K562 (cell line): ENCODE measurements around the gene ARMC12.

ENCODE experiments used
- CREM ChIP-seq: IDR thresholded peaks from 2 replicates; pipeline ENCODE4 v1.6.1; 2014; ENCODE audit warnings: antibody characterized with exemption, low read depth
- HDAC8 ChIP-seq: fragments of 450-650 bp; IDR thresholded peaks from 2 replicates; pipeline ENCODE4 v1.6.1; 2016; ENCODE audit warnings: mild to moderate bottlenecking, missing genetic modification characterization, moderate library complexity, missing compliant biosample characterization
- IFI16 ChIP-seq: fragments of 250-450 bp; sonication (Bioruptor Pico); IDR thresholded peaks from 2 replicates; pipeline ENCODE4 v2.1.2; 2022; ENCODE audit warnings: mild to moderate bottlenecking, inconsistent platforms
- PML ChIP-seq: IDR thresholded peaks from 2 replicates; pipeline ENCODE4 v1.6.1; 2012; ENCODE audit warnings: low read length, inconsistent platforms
- POLR2AphosphoS2 ChIP-seq: IDR thresholded peaks from 2 replicates; pipeline ENCODE4 v1.6.1; 2012; ENCODE audit warnings: low read length, improper control_type of control experiment
- TARDBP ChIP-seq: fragments of 450-650 bp; IDR thresholded peaks from 2 replicates; pipeline ENCODE4 v1.6.1; 2016
- YY1 ChIP-seq, 3 experiments: IDR thresholded peaks; 2 replicates each; pipeline ENCODE4 v1.6.1; 2011; ENCODE audit warnings: low read length in 2 of 3, mild to moderate bottlenecking in 2 of 3, moderate library complexity in 2 of 3, borderline replicate concordance in 1 of 3, control low read depth in 1 of 3, low read depth in 1 of 3; ENCODE audit not compliant: insufficient read depth in 3 of 3, insufficient replicate concordance in 2 of 3, control insufficient read depth in 1 of 3, insufficient read length in 1 of 3; ENCODE audit errors: extremely low read depth in 1 of 3
- ZFP1 ChIP-seq: fragments of 450-650 bp; formaldehyde crosslinking; IDR thresholded peaks from 2 replicates; pipeline ENCODE4 v1.4.0; 2020; ENCODE audit warnings: mild to moderate bottlenecking, mixed read lengths
- TF ChIP-seq, protein P1 (sequence below), 3 experiments: IDR thresholded peaks in 2 of 3; conservative IDR thresholded peaks in 1 of 3; 2 replicates each; pipeline ENCODE4 v1.5.1; 2011 to 2012; ENCODE audit warnings: low read length in 3 of 3, mild to moderate bottlenecking in 3 of 3, control low read depth in 2 of 3, improper control_type of control experiment in 1 of 3, inconsistent platforms in 1 of 3, low read depth in 1 of 3, mixed read lengths in 1 of 3, moderate library complexity in 1 of 3; ENCODE audit not compliant: insufficient read depth in 2 of 3
- TF ChIP-seq, protein P2 (sequence below): sonication (generic); formaldehyde crosslinking; IDR thresholded peaks from 2 replicates; pipeline ENCODE4 v1.8.0; 2022; ENCODE audit warnings: missing genetic modification reagents, mild to moderate bottlenecking, borderline replicate concordance

- TF ChIP-seq YY1 (IDR thresholded peaks at IDR 0.05; ENCODE audit: borderline replicate concordance in 1 of 3, control insufficient read depth in 1 of 3, extremely low read depth in 1 of 3, insufficient read depth in 3 of 3, insufficient read length in 1 of 3, insufficient replicate concordance in 2 of 3, low read depth in 1 of 3, low read length in 2 of 3) = no peak
- TF ChIP-seq POLR2AphosphoS2 = no peak
- TF ChIP-seq IFI16 (CRISPR knock-in tag) = no peak
- TF ChIP-seq PML = no peak
- no peak for TF ChIP-seq CREM
- TF ChIP-seq HDAC8 (tag) = no peak
- TF ChIP-seq ZFP1 (CRISPR knock-in tag) = no peak
- no peak for TF ChIP-seq TARDBP
- TF ChIP-seq, protein P1, sequence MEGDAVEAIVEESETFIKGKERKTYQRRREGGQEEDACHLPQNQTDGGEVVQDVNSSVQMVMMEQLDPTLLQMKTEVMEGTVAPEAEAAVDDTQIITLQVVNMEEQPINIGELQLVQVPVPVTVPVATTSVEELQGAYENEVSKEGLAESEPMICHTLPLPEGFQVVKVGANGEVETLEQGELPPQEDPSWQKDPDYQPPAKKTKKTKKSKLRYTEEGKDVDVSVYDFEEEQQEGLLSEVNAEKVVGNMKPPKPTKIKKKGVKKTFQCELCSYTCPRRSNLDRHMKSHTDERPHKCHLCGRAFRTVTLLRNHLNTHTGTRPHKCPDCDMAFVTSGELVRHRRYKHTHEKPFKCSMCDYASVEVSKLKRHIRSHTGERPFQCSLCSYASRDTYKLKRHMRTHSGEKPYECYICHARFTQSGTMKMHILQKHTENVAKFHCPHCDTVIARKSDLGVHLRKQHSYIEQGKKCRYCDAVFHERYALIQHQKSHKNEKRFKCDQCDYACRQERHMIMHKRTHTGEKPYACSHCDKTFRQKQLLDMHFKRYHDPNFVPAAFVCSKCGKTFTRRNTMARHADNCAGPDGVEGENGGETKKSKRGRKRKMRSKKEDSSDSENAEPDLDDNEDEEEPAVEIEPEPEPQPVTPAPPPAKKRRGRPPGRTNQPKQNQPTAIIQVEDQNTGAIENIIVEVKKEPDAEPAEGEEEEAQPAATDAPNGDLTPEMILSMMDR (IDR thresholded peaks at IDR 0.05 in 2 of 3, conservative IDR thresholded peaks at IDR 0.05 in 1 of 3; ENCODE audit: insufficient read depth in 2 of 3, low read depth in 1 of 3, low read length in 3 of 3) = no peak
- TF ChIP-seq, protein P2, sequence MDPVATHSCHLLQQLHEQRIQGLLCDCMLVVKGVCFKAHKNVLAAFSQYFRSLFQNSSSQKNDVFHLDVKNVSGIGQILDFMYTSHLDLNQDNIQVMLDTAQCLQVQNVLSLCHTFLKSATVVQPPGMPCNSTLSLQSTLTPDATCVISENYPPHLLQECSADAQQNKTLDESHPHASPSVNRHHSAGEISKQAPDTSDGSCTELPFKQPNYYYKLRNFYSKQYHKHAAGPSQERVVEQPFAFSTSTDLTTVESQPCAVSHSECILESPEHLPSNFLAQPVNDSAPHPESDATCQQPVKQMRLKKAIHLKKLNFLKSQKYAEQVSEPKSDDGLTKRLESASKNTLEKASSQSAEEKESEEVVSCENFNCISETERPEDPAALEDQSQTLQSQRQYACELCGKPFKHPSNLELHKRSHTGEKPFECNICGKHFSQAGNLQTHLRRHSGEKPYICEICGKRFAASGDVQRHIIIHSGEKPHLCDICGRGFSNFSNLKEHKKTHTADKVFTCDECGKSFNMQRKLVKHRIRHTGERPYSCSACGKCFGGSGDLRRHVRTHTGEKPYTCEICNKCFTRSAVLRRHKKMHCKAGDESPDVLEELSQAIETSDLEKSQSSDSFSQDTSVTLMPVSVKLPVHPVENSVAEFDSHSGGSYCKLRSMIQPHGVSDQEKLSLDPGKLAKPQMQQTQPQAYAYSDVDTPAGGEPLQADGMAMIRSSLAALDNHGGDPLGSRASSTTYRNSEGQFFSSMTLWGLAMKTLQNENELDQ = no peak
These were observed 51.7 kb downstream of the ARMC12 start for GRCh38 chr6:35788423-35788982.
